GM12878 (cell line): ENCODE results near the gene GIMD1. TPM values are rescaled to one million over a fixed set of nuclear protein-coding genes. Genes with fewer than 3 reads are reported as not detected.

Experiments
- ATAC-seq: fragments of 200-7000 bp; cut with Tn5 transposase; 3 replicates; pipeline ENCODE4 v1.9.1; 2020; ENCODE audit warnings: mild to moderate bottlenecking, moderate library complexity
- BruUV-seq: library from RNA; stranded (reverse); fragments of 400-500 nt; replicated peaks from 2 replicates; lab custom pipeline; 2021; lab: Mats Ljungman, UMichigan
- CTCF ChIA-PET: fragments of 300-600 bp; sonication (Branson Sonifier 250); formaldehyde crosslinking; extraction: SDS; loops from one replicate; lab custom pipeline; 2021; ENCODE audit warnings: inconsistent platforms; lab: Yijun Ruan, JAX
- POLR2A ChIA-PET: fragments of 350-600 bp; formaldehyde crosslinking; extraction: SDS; loops from one replicate; lab custom pipeline; 2021; ENCODE audit warnings: inconsistent platforms; lab: Charles Lee
- RAD21 ChIA-PET: fragments of 300-600 bp; sonication (Branson Sonifier 250); formaldehyde crosslinking; loops from one replicate; lab custom pipeline; 2023; ENCODE audit warnings: antibody characterized with exemption; ENCODE audit not compliant: unreplicated experiment; lab: Charles Lee
- SMC1A ChIA-PET: fragments of 300-600 bp; sonication (Branson Sonifier 250); formaldehyde crosslinking; loops from one replicate; lab custom pipeline; 2023; ENCODE audit not compliant: unreplicated experiment, uncharacterized antibody; lab: Charles Lee
- DNase-seq: peaks from one replicate; pipeline ENCODE4 v3.0.0-alpha.2; 2011; ENCODE audit warnings: low read depth, low spot score
- FAIRE-seq: peaks from 3 replicates; lab custom pipeline; 2011; peaks lifted over from hg19 to GRCh38; lab: Jason Lieb, UNC
- H2AFZ ChIP-seq: 2 replicates; pipeline ENCODE4 v1.6.0; 2011; ENCODE audit warnings: low read depth, low read length, control low read depth; ENCODE audit not compliant: control insufficient read depth
- H3K27ac ChIP-seq: 2 replicates; pipeline ENCODE4 v1.5.1; 2011; ENCODE audit warnings: control low read depth; ENCODE audit not compliant: control insufficient read depth, insufficient read depth
- H3K27me3 ChIP-seq, 2 experiments: replicated peaks in 1 of 2; 2 replicates each; pipeline versions ENCODE4 v1.6.0 to v1.6.1; 2011; ENCODE audit warnings: low read length in 1 of 2; ENCODE audit not compliant: control insufficient read depth in 2 of 2, insufficient read depth in 2 of 2
- H3K36me3 ChIP-seq, 2 experiments: 2 replicates each; pipeline ENCODE4 v1.5.1; 2011; ENCODE audit warnings: low read length in 1 of 2; ENCODE audit not compliant: control insufficient read depth in 2 of 2, insufficient read depth in 2 of 2
- H3K4me1 ChIP-seq: 2 replicates; pipeline ENCODE4 v1.6.1; 2011; ENCODE audit warnings: mild to moderate bottlenecking, low read length, moderate library complexity, mixed read lengths; ENCODE audit not compliant: control insufficient read depth, insufficient read depth
- H3K4me2 ChIP-seq: 2 replicates; pipeline ENCODE4 v1.6.0; 2011; ENCODE audit warnings: control low read depth; ENCODE audit not compliant: control insufficient read depth, insufficient read depth
- H3K4me3 ChIP-seq: fragments of 200-600 bp; sonication (generic); 2 replicates; pipeline ENCODE4 v1.5.1; 2016
- H3K79me2 ChIP-seq: 2 replicates; pipeline ENCODE4 v1.6.0; 2011; ENCODE audit warnings: low read length; ENCODE audit not compliant: control insufficient read depth, insufficient read depth
- H3K9ac ChIP-seq: 2 replicates; pipeline ENCODE4 v1.8.0; 2011; ENCODE audit warnings: low read length, control low read depth, mixed read lengths; ENCODE audit not compliant: control insufficient read depth, insufficient read depth
- H3K9me3 ChIP-seq: replicated peaks from 3 replicates; pipeline ENCODE4 v1.5.1; 2011; ENCODE audit warnings: mild to moderate bottlenecking, low read length; ENCODE audit not compliant: control insufficient read depth, insufficient read depth
- H4K20me1 ChIP-seq: 2 replicates; pipeline ENCODE4 v1.6.0; 2011; ENCODE audit not compliant: control insufficient read depth, insufficient read depth
- ATF2 ChIP-seq: IDR thresholded peaks from 2 replicates; pipeline ENCODE4 v1.6.1; 2012; ENCODE audit warnings: low read length, inconsistent platforms
- BCL11A ChIP-seq: IDR thresholded peaks from 2 replicates; pipeline ENCODE4 v1.6.1; 2011; ENCODE audit warnings: low read depth, low read length
- BCL3 ChIP-seq: IDR thresholded peaks from 2 replicates; pipeline ENCODE4 v1.6.1; 2011; ENCODE audit warnings: borderline replicate concordance, low read depth, mild to moderate bottlenecking, moderate library complexity, low read length; ENCODE audit not compliant: insufficient read depth, poor library complexity, severe bottlenecking
- CHD1 ChIP-seq: IDR thresholded peaks from 2 replicates; pipeline ENCODE4 v1.6.1; 2012; ENCODE audit warnings: low read depth, low read length, improper control_type of control experiment
- GATAD2B ChIP-seq: fragments of 450-650 bp; conservative IDR thresholded peaks from 2 replicates; pipeline ENCODE4 v1.6.1; 2017; ENCODE audit warnings: low read depth, mild to moderate bottlenecking, moderate library complexity
- MXI1 ChIP-seq: fragments of 150-350 bp; IDR thresholded peaks from 2 replicates; pipeline ENCODE4 v1.6.1; 2011; ENCODE audit warnings: low read depth, mild to moderate bottlenecking, inconsistent platforms, low read length, improper control_type of control experiment
- PAX5 ChIP-seq: IDR thresholded peaks from 2 replicates; pipeline ENCODE4 v1.6.1; 2011; ENCODE audit warnings: low read depth, low read length, borderline replicate concordance
- PML ChIP-seq: IDR thresholded peaks from 2 replicates; pipeline ENCODE4 v1.6.1; 2012; ENCODE audit warnings: low read length, inconsistent platforms
- RELA ChIP-seq: fragments of 450-650 bp; IDR thresholded peaks from 2 replicates; pipeline ENCODE4 v1.8.0; 2014; ENCODE audit warnings: borderline replicate concordance; ENCODE audit not compliant: partially characterized antibody
- RELB ChIP-seq: fragments of 450-650 bp; IDR thresholded peaks from 2 replicates; pipeline ENCODE4 v1.6.1; 2017; ENCODE audit warnings: low read depth, mild to moderate bottlenecking, moderate library complexity
- RFX5 ChIP-seq: IDR thresholded peaks from 2 replicates; pipeline ENCODE4 v1.6.1; 2011; ENCODE audit warnings: low read depth, low read length, improper control_type of control experiment
- YBX1 ChIP-seq: fragments of 450-650 bp; IDR thresholded peaks from 2 replicates; pipeline ENCODE4 v1.6.1; 2016; ENCODE audit warnings: antibody characterized with exemption
- ZBED1 ChIP-seq: IDR thresholded peaks from 2 replicates; pipeline ENCODE4 v1.6.1; 2016; ENCODE audit warnings: borderline replicate concordance
- ZZZ3 ChIP-seq: IDR thresholded peaks from 2 replicates; pipeline ENCODE4 v1.6.1; 2011; ENCODE audit warnings: low read depth; ENCODE audit not compliant: control insufficient read depth, insufficient read length
- WGBS: methylation state at CpG from one replicate; pipeline ENCODE4 v1.1.6; 2016; ENCODE audit warnings: low lambda C conversion rate; ENCODE audit not compliant: insufficient replicate concordance, insufficient coverage; ENCODE audit errors: missing lambda C conversion rate; 5-methylcytosine and 5-hydroxymethylcytosine counted together
- in situ Hi-C: fragments of 300-500 bp; cut with MboI; formaldehyde crosslinking; loops from 9 replicates; pipeline ENCODE4 v1.14.3; 2018; ENCODE audit warnings: mixed read lengths
- intact Hi-C: fragments of 100-400 bp; cut with micrococcal nuclease; formaldehyde crosslinking; loops from one replicate; pipeline ENCODE4 v1.14.2; 2022; ENCODE audit not compliant: unreplicated experiment
- polyA plus RNA-seq, 11 experiments: library from polyadenylated mRNA; depleted of rRNA in 4 of 11; unstranded in 6 of 11; stranded (reverse) in 5 of 11; fragments of >200 nt; fragmentation: Nextera tagmentation in 4 of 11; fragmentation: Illumina TruSeq in 1 of 11; extraction: Ambion mirVana in 4 of 11; extraction: Trizol in 1 of 11; gene quantifications; 1 replicate in 1 of 11; 2 replicates in 10 of 11; pipeline versions ENCODE4 v1.2.1 to v1.2.3, GENCODE V29; 2011 to 2016; ENCODE audit warnings: inconsistent platforms in 2 of 11, missing spikeins in 2 of 11, low read depth in 1 of 11
- total RNA-seq, 4 experiments: library from RNA; depleted of rRNA in 3 of 4; stranded (reverse); fragments of >200 nt in 3 of 4; fragmentation: Illumina TruSeq in 1 of 4; extraction: Trizol in 1 of 4; gene quantifications; 2 replicates each; pipeline versions ENCODE4 v1.2.1 to v1.2.3, GENCODE V29; 2013 to 2021

The GIMD1 gene
- total and polyA plus RNA-seq, 10 of the 15 experiments (the other 5 are each of a cell fraction or from before 2014, with no cell fraction given) = 0.14 TPM; not detected in 9

- H3K4me3 ChIP-seq = no peak overlapping the region
- TF ChIP-seq GATAD2B (no peak), YBX1 (no peak), PAX5 (no peak), RELA (no peak), ZZZ3 (no peak), RFX5 (no peak), BCL11A (no peak), MXI1 (no peak)
- TF ChIP-seq, all 136 proteins: peak for 0
- ChIA-PET RAD21 (no interaction called here), CTCF (interaction anchor here (0.9 kb wide), 1 partner anchor 533 kb away, joined by 4 read pairs; no protein-coding TSS in a partner anchor), POLR2A (no interaction called here), SMC1A (interaction anchor here (1.1 to 1.5 kb wide), 2 partner anchors 14 to 100 kb away, joined by 3 read pairs; no protein-coding TSS in a partner anchor)
- BruUV-seq = no TSS peak
- Histone ChIP-seq H3K4me1 (no peaks in the 10 kb centered on the region), H3K27me3 (no peaks in the 10 kb centered on the region), H2AFZ (no peak overlapping the region), H3K4me2 (no peak overlapping the region), H3K27ac (no peak overlapping the region), H4K20me1 (no peaks in the 10 kb centered on the region), H3K9ac (no peak overlapping the region), H3K9me3 (no peaks in the 10 kb centered on the region), H3K79me2 (no peaks in the 10 kb centered on the region), H3K36me3 (no peaks in the 10 kb centered on the region)
- ATAC-seq (no peak), DNase-seq (no peak), FAIRE-seq (no peak)
- in situ Hi-C loops = no loop called here
- 13% methylated on average over 1 of the region's 1 CpG for WGBS
- intact Hi-C loops = loop anchor here (5.0 kb wide), 1 partner anchor 817 kb away; no protein-coding TSS in a partner anchor
Measured at GRCh38 chr4:106365613-106366012, 3.0 kb downstream of the GIMD1 start.

- POLR2A ChIA-PET = no interaction called here
- H3K9ac ChIP-seq = no peak overlapping the region
- ATAC-seq (no peak), DNase-seq (no peak), FAIRE-seq (no peak)
- no TSS peak for BruUV-seq
- RAD21 ChIA-PET = no interaction called here
- H3K4me2 ChIP-seq = no peak overlapping the region
- no peak overlapping the region for H3K4me3 ChIP-seq
- CTCF ChIA-PET = interaction anchor here (1.2 kb wide), 1 partner anchor 11 kb away, joined by 3 read pairs; no protein-coding TSS in a partner anchor
- SMC1A ChIA-PET = interaction anchor here (0.7 to 1.5 kb wide), 4 partner anchors 10 to 162 kb away, joined by 3 read pairs; no protein-coding TSS in a partner anchor
- intact Hi-C loops (no loop called here), in situ Hi-C loops (no loop called here)
- H3K36me3 ChIP-seq = no peaks in the 10 kb centered on the region
- WGBS = 0% methylated on average over 1 of the region's 1 CpG
- no peaks in the 10 kb centered on the region for H3K27me3 ChIP-seq
- no peaks in the 10 kb centered on the region for H3K9me3 ChIP-seq
- H3K4me1 ChIP-seq = no peaks in the 10 kb centered on the region
- no peak overlapping the region for H2AFZ ChIP-seq
- no peaks in the 10 kb centered on the region for H3K79me2 ChIP-seq
- no peak overlapping the region for H3K27ac ChIP-seq
- no peaks in the 10 kb centered on the region for H4K20me1 ChIP-seq
- TF ChIP-seq CHD1 (no peak), PML (no peak), RELB (no peak), BCL3 (no peak), ATF2 (no peak), ZZZ3 (no peak), ZBED1 (no peak)
Measured at GRCh38 chr4:106364282-106364681, 4.3 kb downstream of the GIMD1 start.
